ENCODE results near the gene DCBLD1.

DCBLD1 gene

GRCh38 chr6:117481926-117482239, 591 bp upstream of the DCBLD1 start:
- H3K27ac ChIP-seq = peak overlapping the region; percentile 94
- TF ChIP-seq CTCF (IDR thresholded peaks at IDR 0.05) = no peak
- TF ChIP-seq ZFX (IDR thresholded peaks at IDR 0.05; ENCODE audit: borderline replicate concordance) = no peak

- TF ChIP-seq ZFX (IDR thresholded peaks at IDR 0.05; ENCODE audit: borderline replicate concordance) = no peak
- TF ChIP-seq CTCF (IDR thresholded peaks at IDR 0.05) = no peak
These were observed 650 bp downstream of the DCBLD1 start for GRCh38 chr6:117483004-117483644.

GRCh38 chr6:117483645-117484016, 1.2 kb downstream of the DCBLD1 start:
- TF ChIP-seq CTCF (IDR thresholded peaks at IDR 0.05) = no peak
- no peak for TF ChIP-seq ZFX (IDR thresholded peaks at IDR 0.05; ENCODE audit: borderline replicate concordance)
- H3K27ac ChIP-seq = peak overlapping the region; percentile 94

More at GRCh38 chr6:117483004-117483644, 650 bp downstream of the DCBLD1 start:
- H3K27ac ChIP-seq = peak overlapping the region; percentile 94

GRCh38 chr6:117484052-117484646, 1.7 kb downstream of the DCBLD1 start:
- peak overlapping the region; percentile 94 for H3K27ac ChIP-seq
- TF ChIP-seq CTCF (IDR thresholded peaks at IDR 0.05) = no peak
- no peak for TF ChIP-seq ZFX (IDR thresholded peaks at IDR 0.05; ENCODE audit: borderline replicate concordance)

- TF ChIP-seq CTCF (IDR thresholded peaks at IDR 0.05) (no peak), ZFX (IDR thresholded peaks at IDR 0.05; ENCODE audit: borderline replicate concordance) (no peak)
- H3K27ac ChIP-seq = no peak overlapping the region
These were observed 3.0 kb downstream of the DCBLD1 start for GRCh38 chr6:117485433-117485832.

GRCh38 chr6:117487821-117488220, 5.3 kb downstream of the DCBLD1 start:
- no peak for TF ChIP-seq ZFX (IDR thresholded peaks at IDR 0.05; ENCODE audit: borderline replicate concordance)
- no peak for TF ChIP-seq CTCF (IDR thresholded peaks at IDR 0.05)
- H3K27ac ChIP-seq = no peak overlapping the region

GRCh38 chr6:117489003-117489402, 6.5 kb downstream of the DCBLD1 start:
- no peak overlapping the region for H3K27ac ChIP-seq
- TF ChIP-seq CTCF (IDR thresholded peaks at IDR 0.05) (no peak), ZFX (IDR thresholded peaks at IDR 0.05; ENCODE audit: borderline replicate concordance) (no peak)
